GM21526 (cell line): Measurements from ENCODE around the gene TPO.
"Not testable (repeated sequence)": the region's sequence is repeated elsewhere in the genome, so short reads cannot be mapped to it uniquely, and the experiment has no call there.

ENCODE experiments used
- ATAC-seq: cut with Tn5 transposase; IDR thresholded peaks from one replicate; pipeline ENCODE4 v1.9.1; 2021; ENCODE audit warnings: moderate library complexity; ENCODE audit not compliant: unreplicated experiment, low FRiP score

Gene TPO

GRCh38 chr2:1571477-1572417 lies 158.5 kb downstream of the TPO start:
- ATAC-seq: no peak

DNA sequence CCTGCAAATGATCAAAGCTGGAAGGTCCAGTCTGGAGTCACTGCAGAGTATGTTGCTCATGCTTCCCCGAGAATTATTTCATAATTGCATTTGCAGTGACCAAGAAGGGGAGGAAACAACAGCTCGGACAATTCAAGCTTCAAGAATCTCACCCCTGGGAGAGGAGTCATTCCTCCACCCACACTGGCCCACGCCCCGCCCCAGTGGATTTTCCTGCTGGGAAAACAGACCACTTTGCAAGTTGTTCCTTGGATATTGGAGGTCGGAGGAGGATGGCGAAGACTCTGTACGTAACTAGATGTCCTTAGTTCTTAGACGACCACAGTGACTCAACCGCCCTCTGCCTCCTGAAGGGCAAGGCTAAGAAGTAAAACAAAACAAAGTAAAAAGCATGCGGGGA lies 159.4 kb downstream of the TPO start:
- no peak for ATAC-seq

GRCh38 chr2:1577846-1578245 lies 164.6 kb downstream of the TPO start:
- no peak for ATAC-seq

GRCh38 chr2:1581257-1581964 lies 168.1 kb downstream of the TPO start:
- not testable (repeated sequence) for ATAC-seq

- ATAC-seq: no peak
Observed at GRCh38 chr2:1581965-1582625, 168.8 kb downstream of the TPO start.

- ATAC-seq: no peak
Observed at GRCh38 chr2:1582891-1583341, 169.7 kb downstream of the TPO start.

DNA sequence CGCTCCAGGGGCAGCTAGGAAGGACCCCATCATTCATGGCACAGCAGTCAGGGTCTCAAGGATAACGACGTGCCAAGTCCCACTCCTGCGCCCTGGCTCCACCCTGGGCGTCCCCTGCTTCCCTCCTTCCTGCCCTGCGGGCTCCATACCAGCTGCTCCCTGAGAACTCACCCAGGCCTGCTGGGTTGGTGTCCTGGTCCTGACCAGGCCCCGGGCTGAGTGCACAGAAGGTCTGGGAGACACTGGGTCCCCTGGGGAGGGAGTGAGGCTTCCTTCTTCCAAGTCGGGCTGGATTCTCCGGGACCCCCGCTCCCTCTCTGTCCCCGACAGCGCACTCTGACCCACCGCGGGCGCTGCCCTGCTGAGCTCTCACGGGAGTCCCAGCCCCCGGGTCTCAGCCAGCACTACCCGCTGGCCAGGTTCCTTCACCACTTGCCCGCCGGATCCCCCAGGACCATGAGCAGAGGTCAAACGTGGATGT lies 170.8 kb downstream of the TPO start:
- ATAC-seq: no peak

DNA sequence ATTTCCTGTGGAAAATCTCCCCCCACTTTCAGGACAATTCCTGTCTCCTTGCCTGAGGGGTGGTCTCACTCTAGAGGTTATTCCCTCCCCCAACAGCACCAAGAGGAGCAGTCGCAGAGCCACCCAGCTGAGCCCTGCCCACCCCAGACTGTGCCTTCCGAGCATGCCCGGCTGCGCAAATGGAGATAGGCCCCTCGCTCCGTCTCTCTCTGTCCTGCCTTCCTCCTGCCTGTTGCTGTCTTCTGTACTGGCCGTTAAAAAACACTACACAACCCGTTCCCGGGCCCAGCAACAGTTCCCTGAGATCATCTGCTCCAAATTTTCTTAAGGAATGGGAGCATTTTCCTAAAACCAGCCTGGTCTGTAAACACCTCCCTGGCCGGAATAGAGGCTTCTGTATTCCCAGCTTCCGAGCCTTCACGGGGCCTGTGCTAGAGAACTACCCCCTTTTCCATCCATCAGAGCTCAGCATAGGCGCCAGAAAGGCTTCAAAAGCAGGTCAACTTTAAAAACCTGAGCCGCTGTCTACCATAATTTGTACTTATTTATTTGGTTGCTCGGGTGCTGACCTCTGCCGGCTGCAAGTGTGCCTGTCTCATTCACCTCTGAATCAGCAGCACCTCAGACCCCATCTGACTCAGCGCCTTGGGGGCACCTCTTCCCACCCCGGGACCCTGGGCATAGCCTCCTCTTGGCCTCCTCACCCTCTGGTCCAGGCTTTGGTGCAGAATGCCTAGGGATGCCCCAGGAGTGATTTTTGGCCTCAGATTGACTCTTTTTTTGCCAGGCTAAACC lies 171.6 kb downstream of the TPO start:
- ATAC-seq: no peak

DNA sequence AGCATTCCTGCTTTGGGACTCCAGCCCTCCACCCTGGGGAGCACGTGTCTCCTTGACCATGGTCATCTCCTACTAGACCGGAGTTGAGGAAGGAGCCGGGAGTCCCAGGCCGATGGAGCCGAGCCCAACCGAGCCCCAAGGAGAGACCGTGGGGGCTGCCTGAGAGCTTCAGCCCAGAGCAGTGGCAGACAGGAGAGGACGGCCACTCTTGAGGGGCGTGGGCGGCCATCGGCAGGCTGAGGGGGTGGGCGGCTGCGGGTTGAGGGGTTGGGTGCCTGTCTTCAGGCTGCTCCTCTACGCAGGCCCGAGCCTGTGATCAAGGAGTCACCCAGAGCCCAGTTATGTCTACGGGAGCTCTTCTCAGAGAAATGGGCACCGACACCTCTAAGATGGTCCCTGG lies 172.4 kb downstream of the TPO start:
- ATAC-seq: no peak

- no peak for ATAC-seq
Observed at GRCh38 chr2:1586251-1586922, 173.1 kb downstream of the TPO start.

GRCh38 chr2:1586923-1587840 lies 173.9 kb downstream of the TPO start:
- no peak for ATAC-seq

DNA sequence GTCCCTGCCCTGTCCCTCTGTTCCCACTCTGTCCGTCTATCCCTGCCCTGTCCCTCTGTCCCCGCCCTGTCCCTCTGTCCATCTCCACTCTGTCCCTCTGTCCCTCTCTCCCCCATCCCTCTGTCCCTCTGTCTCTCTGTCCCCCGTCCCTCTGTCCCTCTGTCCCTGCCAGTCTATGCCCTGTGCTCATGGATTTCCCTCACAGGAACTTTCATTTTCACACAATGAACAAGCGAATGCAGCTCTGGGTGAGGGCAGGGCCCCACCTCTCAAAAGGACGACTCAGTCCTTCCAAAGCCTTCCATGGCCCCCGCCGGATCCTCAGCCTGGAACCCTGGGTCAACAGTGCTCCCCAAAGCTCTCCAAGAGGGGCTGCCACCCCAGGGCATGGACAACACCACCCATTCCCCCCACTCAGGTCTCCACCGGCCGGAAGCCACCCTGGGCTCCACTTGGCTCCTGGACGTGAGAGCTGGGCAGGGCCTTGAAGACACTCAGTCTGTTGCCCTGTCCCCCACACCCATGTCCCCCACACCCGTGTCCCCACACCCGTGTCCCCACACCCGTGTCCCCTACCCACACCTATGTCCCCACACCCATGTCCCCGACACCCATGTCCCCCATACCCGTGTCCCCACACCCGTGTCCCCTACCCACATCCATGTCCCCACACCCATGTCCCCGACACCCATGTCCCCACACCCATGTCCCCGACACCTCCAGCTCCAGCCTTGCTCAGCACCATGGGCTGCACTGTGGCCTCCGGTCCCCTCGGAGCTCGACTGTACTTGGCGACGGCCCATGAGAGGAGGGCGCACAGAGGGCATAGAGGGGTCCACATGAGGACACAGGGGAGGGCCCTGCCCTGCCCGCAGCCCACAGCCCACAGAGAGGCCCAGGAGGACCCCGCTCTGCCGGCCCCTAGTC lies 175.1 kb downstream of the TPO start:
- no peak for ATAC-seq

DNA sequence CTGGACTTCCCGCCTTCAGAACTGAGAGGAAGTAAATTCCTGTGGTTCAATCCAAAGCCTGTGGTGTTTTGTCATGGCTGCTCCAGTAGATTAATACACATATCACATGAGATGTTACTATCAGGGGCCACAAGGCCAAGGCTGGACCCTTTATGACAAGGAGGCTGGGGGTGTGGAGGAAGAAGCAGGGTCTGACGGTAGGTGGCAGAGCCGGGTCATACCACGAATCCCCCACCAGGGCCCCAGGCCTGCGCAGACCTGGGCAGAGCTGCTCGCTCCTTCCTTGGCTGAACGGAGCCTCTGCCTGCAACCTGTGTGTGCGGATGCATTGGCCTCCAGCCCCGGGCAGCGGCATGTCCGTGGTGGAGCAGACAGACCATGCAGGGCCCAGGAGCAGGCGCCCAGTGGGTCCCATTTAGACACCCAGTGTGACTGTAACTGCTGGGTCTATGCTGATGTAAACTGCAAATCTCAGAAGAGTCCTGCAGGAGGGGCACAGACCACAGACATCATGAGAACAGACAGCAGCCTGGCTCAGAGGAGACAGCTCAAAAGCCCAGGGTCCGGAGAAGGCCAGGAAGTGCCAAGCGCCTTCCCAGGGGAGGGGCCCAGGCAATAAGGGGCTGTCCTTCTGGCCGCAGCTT lies 175.8 kb downstream of the TPO start:
- no peak for ATAC-seq

- ATAC-seq: no peak
Observed at GRCh38 chr2:1590596-1591460, 177.6 kb downstream of the TPO start.

GRCh38 chr2:1591461-1591770 lies 178.2 kb downstream of the TPO start:
- no peak for ATAC-seq
